Breast epithelium (tissue), 3 donors: ENCODE measurements around the gene MTMR1.

Experiments used
- CTCF ChIP-seq, 3 donors: fragments of 450-650 bp; IDR thresholded peaks; one replicate each; pipeline ENCODE4 v1.5.1; 2016 to 2017; ENCODE audit warnings: antibody characterized with exemption in 3 of 3, mild to moderate bottlenecking in 3 of 3, moderate library complexity in 3 of 3
- POLR2A ChIP-seq: fragments of 450-650 bp; IDR thresholded peaks from one replicate; pipeline ENCODE4 v1.6.1; 2016; ENCODE audit warnings: antibody characterized with exemption, mild to moderate bottlenecking, moderate library complexity
- POLR2AphosphoS5 ChIP-seq, 3 donors: sonication (generic); formaldehyde crosslinking; IDR thresholded peaks; one replicate each; pipeline ENCODE4 v1.6.1; 2017; ENCODE audit warnings: antibody characterized with exemption in 3 of 3

GRCh38 chrX:150644422-150644821, 48.8 kb upstream of the MTMR1 start:
- TF ChIP-seq CTCF (IDR thresholded peaks at IDR 0.05) (no peak), POLR2A (no peak), POLR2AphosphoS5 (IDR thresholded peaks at IDR 0.05) (no peak)
